Hematopoietic multipotent progenitor cell treated with erythropoietin and hydrocortisone succinate and interleukin-3 and kit ligand, for 4 days (in vitro differentiated cells): ENCODE measurements around the gene TSACC.
"Not testable (repeated sequence)": the region's sequence is repeated elsewhere in the genome, so short reads cannot be mapped to it uniquely, and the experiment has no call there.

ENCODE experiments used
- DNase-seq: peaks from one replicate; pipeline ENCODE4 v3.0.0-alpha.2; 2015

TSACC gene

DNA sequence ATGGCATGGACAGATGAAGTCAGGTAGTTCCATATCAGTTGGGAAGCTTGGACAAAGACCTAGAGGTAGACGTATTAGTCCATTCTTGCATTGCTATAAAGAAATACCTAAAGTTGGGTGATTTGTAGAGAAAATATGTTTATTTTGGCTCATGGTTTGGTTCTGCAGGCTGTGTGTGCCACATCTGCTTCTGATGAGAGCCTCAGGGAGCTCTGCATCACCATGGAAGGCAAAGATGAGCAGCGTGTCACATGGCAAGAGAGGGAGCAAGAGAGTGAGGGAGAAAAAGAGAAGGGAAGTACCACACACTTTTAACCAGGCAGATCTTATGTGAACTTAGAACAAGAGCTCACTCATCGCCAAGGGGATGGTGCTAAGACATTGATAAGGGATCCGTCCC lies 9.0 kb downstream of the TSACC start:
- DNase-seq: no peak

DNA sequence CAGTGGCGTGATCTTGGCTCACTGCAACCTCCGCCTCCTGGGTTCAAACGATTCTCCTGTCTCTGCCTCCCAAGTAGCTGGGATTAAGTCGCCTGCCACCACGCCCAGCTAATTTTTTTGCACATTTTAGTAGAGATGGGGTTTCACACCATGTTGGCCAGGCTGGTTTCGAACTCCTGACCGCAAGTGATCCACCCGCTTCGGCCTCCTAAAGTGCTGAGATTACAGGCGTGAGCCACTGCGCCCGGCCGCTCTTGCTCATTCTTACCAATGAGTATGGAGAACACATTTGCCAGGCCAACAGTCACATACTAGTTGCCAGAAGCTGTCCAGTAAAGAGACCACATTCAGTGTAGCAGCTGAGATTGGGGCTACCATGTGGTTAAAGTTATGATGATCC lies 14.2 kb downstream of the TSACC start:
- not testable (repeated sequence) for DNase-seq

DNA sequence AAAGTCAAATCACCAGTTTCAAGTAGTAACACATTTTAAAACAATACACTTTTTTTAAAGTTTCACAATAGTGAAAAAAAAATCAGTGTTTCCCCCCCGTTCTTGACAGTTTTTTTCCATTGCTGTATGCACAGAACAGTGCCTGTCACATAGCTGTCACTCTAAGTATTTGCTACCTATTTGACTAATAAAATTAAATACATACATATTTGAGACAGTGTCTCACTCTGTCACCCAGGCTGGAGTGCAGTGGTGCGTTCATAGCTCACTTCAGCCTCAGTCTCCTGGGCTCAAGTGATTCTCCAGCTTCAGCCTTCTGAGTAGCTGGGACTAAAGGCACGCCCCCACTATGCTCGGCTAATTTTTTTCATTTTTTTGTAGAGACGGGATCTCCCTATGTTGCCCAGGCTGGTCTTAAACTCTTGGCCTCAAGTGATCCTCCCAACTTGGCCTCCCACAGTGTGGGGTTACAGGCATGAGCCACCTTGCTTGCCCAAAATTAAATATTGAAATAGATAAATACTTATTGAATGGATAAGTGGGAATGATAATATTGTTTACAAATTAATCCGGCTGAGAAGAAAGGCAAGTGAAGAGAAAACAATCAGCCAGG lies 18.0 kb downstream of the TSACC start:
- DNase-seq: no peak

DNA sequence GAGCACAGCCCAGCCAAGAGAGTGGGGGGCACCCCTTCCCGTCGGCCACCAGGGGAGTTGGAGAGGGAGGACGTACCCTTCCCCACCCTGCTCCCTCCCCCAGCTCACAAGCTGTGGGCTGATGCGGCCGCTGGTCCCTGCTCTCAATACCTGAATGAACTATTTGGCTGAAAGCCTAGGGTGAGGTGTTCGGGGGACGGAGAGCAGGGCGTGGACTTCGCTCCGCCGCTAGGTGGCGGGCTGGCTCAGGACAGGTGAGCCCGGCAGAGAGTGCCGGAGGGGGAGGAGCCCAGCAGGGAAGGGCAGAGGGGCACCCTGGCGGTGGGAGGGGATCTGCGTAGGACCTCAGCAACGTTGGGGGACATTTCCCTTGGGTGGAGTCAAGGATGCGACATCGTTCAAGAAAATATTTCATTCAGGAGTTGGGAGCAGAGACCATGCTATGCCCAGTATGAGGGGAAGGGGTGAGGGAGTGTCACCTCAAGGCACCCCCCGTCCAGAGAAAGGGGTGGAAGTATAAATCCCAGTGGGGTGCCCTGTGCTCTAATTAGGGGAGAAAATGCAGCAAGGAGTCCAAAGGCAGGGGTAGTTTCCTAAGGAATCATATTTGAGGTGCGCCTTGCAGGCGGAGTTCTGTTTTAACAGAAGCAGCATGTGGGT lies 18.7 kb downstream of the TSACC start:
- DNase-seq: peak; percentile 61

DNA sequence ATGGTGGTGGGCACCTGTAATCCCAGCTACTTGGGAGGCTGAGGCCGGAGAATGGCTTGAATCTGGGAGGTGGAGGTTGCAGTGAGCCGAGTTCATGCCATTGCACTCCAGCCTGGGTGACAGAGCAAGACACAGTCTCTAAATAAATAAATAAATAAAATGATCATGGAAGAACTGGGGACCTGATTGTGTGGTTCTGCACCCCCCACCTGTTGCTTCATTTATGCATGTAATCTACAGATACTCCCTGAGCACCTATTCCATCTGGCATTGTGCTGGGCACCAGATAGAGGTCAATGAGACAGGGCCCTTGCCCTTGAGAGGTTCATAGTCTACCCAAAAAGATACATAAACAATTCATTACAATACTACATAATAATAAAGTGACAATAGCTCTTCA lies 19.7 kb downstream of the TSACC start:
- no peak for DNase-seq

DNA sequence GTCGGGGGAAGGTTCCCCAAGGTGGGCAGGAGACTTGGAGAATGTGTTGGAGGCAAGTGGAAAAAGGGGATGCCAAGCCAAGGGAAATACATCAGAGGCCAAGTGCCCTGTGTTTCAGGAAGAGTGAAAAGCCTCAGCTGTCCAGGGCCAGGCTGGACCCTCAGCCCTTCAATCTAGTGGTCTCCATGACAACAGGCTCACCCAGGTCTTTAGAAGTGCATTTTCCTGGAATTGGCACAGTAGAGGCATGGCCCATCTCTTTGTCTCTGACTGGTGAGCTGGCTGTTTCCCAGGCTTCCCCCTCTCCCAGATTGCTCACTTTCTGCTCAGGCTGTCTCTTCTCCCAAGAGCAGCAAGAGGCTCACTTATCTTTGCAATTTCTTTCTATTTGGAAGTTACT lies 20.3 kb downstream of the TSACC start:
- DNase-seq: no peak

DNA sequence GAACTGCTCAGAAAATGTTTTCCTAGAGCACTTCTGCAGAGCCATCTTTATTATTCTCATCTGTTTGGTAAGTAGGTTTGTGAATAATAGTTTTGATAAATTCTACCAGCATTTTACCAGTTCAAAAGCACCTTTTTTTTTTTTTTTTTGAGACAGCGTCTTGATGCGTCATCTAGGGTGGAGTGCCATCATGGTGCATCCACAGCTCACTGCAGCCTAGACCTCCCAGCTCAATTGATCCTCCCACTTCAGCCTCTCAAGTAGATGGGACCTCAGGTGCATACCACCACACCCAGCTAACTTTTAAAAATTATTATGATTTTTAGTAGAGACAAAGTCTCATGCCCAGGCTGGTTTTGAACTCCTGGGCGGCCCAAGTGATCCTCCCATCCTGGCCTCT lies 20.9 kb downstream of the TSACC start:
- no peak for DNase-seq

DNA sequence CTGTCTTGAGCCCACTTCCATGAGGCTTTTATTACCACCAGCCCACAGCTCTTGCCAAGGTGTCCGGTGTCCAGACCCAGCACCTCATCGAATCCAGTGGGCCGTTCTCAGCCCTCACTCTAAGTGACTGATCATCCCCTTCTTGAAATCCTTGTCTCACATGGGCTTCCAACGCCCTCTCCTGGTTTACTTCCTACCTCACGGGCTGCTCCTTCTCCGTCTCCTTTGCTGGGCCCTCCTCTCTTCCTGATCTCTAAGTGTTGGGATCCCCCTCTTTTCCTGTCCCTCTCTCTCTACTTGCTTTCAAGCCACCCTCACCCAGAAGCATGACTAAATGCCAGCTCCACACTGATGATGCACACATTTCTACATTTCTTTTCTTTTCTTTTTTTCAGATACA lies 21.6 kb downstream of the TSACC start:
- DNase-seq: peak; percentile 26

DNA sequence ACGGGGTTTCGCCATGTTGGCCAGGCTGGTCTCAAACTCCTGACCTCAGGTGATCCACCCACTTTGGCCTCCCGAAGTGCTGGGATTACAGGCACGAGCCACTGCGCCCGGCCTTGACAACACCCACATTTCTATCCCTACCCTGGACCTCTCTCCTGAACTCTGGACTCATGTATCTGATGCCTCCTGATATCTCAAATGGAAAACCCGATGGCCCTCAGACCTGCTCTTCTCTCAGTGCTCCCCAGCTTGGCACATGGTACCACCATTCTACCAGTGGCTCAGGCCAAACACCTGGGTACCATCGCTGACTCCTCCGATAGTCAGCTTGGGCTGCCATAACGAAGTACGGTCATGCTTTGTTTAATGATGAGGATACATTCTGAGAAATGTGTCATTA lies 22.2 kb downstream of the TSACC start:
- no peak for DNase-seq

DNA sequence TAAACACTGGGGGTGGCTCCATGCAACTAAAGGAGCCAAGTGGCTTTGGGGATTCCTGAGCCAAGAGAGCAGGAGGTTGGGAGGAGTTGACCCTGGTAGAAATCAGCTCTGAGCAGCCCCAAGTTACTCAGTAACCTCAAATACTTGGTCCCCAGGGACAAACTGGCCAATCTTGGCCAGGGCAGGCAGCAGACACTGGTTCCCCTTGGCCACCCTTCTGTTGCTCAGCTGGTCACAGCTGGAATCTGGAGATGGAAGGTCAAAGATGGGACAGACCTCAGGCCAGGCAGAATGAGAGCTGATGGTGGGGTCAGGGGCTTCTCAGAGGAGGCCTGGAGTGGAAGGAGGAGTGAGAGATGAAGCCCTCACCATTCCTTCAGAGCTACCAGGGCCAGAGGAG lies 27.4 kb downstream of the TSACC start:
- no peak for DNase-seq

DNA sequence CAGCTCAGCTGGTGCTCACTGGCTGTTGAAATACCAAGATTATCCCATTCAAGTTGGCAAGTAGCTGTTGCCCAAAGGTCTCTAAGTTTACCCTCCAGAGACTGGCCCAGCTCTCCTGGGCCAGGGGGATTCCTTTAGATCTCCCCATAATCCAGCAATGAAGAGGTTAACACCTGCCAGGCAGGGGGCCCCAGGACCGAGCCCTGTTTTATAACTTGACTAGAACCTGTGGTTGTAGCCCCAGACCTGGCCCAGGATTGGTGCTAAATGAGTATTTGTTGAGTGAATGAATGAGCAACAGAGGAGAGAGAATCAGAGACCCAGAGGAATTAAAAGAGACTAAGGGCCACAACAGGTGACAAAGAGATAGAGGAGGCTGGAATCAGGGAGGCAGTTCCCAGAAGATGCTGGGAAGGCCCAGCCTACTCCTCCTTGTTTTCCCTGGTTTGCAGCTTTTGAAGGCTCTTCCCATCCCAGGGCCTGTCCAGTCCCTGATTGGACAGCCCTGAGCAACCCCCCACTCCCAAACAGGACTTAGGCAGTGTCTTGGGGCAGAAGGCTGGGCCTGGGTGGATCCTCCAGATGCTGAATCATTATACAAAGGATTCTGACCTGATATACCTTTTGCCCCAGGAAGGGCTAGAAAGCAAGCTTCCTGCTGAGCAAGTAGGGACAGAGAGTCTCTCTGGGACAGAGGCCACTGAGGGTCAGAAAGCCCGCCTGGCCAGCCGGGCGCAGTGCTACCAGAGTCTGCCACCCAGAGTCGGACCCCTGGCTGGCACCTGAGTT lies 28.2 kb downstream of the TSACC start:
- no peak for DNase-seq

DNA sequence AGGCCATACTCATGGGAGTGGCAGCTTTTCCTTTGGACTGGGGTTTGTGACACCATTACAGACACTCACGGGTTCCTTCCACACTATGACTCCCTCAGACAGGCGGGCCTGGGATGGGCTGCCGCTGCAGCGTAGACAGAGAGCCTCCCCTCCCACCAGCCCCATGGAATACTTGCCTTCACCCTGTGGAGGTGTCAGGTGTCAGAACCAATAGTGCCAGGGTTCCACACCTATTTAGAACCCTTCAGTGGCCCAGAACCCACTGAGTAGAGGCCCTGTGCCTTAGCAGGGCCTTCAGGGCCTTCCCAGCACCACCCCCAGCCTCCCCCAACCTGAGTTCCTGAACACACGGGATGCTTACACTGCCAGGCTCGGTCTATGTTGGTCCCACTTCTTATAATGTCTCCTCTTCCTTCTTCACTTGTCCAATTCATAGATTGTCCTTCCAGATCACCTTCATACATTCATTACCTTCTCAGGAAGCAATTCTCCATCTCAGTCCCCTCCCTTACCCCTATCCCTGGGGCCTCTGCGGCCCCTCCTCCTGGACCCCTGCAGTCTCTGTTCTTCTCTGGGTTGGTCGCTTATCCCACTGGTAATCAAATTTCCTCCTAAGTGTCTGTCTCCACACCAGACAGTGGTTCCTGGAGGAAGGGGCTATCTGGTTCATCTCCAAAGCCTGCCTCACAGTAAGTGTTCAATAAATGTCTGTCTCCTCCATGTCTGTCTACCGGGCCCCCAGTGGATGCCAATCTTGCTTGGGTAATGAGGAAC lies 29.2 kb downstream of the TSACC start:
- no peak for DNase-seq

DNA sequence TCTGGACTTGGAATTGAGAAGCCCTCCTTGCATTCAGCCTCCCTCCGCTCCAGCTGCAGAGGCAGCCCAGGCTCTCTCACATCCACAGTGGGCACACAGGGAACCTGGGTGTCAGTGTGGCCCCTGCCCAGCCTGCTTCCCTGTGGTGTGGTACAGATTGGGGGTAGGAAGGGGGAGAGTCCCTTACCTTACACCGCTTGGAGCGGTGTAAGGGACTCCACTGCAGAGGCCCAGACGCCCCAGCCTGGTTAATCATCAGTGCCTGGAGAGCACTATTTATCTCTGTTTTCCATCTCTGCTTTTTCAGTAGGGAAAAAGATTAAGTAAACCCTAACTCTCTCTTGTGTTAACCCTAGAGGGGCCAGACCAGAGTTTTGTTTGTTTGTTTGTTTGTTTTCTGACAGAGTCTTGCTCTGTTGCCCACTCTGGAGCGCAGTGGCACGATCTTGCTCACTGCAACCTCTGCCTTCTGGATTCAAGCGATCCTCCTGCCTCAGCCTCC lies 29.9 kb downstream of the TSACC start:
- DNase-seq: no peak

DNA sequence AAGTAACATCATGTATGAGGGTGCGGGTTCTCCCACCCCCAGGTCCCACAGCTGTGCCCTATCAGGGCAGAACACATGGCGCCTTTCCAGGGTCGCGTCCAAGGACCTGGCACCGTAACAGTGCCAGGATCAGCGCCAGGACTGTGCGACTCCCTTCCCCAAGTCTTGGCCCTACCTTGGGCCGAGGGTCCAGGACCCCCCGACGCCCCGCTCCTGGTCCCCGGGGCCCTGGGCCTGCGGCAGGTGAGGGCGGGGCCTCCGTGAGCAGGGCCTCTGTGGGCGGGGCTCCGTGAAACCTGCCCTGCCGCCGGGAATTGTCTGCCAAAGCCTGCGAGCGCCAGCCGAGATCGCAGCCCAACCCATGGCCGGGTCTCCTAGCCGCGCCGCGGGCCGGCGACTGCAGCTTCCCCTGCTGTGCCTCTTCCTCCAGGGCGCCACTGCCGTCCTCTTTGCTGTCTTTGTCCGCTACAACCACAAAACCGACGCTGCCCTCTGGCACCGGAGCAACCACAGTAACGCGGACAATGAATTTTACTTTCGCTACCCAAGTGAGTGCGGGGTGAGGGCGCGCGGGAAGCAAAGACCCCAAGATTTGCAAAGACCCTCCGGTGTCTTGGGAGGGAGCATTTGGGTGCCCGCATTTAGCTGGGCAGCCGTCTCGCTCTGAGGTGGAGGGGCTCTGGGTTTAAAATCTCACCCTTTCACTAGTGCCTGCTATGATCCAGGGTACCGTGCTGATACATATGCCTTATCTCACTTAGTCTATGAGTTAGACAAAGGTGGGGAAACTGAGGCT lies 30.8 kb downstream of the TSACC start, which contains the start of gene RHBG:
Gene RHBG (plus strand): TSS at position 323 of the 796 bp plus-strand sequence. CDS start 39 bp downstream, at position 362.
- DNase-seq: peak; percentile 65

DNA sequence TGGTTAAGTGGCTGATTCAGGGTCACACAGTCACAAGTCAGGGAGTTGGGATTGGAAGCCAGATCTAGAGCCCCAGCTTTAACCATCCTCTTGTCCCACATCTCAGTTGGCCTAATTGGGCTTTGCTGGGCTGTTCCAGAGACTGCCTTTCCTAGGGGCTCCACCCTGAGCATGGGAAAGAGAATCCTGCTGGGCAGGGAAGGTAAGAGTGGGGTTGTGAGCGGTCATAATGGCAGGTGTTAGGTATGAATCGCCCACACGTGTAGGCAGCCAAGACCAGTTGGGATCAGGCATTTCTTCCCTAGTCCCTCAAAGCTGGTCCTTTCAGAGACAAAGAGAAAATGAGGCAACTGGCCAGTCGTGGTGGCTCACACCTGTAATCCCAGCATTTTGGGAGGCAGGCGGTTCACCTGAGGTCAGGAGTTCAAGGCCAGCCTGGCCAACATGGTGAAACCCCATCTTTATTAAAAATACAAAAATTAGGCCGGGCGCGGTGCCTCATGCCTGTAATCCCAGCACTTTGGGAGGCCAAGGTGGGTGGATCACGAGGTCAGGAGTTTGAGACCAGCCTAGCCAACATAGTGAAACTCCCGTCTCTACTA lies 31.5 kb downstream of the TSACC start:
- not testable (repeated sequence) for DNase-seq

DNA sequence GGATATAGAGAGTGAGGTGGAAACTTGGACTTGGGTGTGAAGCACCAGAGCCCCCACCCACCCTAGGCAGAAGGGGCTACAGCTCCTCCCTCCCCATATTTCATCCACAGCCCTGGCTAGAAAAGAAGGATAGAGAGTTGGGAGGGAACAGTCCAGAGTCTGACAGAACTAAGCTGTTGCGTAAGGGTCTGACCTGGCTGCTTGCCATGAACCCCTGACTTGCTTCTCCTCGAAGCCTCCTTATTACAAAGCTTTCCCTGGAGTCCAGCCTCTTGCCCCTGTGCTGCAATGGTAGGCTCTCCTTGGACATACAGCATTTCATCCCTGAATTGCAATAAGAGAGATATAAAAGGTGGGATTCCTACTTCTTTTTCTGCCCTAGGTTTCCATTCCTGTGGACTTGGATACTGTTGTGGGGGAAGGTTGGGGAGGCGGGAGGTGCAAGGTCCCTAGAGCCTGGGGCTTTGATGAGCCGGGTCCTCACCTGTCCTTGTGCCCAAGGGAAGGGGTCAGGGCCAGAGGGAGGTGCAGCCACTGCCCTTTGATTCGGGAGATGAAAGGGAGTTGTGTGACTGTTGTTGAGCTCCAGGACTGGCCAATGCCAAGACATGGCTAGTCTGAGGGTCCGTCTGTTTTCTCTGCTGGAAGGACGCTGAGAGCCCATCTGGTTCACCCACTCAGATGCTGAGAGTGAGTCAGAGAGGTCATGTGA lies 33.4 kb downstream of the TSACC start:
- peak; percentile 66 for DNase-seq

DNA sequence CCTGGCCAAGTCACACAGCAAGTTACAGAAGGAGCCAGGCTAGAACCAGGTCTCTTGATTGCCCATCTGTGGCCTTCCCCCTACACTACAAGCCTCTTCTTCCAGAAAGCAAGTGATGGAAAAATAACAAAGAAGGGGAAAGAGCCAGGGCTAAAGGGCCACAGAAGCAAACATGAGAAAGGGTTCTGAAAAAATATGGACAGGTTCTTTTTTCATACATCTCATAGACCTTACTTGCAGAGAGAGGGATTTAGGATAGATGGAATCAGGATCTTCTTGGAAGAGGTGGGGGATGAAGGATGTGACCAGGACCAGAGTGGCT lies 33.9 kb downstream of the TSACC start:
- DNase-seq: no peak

DNA sequence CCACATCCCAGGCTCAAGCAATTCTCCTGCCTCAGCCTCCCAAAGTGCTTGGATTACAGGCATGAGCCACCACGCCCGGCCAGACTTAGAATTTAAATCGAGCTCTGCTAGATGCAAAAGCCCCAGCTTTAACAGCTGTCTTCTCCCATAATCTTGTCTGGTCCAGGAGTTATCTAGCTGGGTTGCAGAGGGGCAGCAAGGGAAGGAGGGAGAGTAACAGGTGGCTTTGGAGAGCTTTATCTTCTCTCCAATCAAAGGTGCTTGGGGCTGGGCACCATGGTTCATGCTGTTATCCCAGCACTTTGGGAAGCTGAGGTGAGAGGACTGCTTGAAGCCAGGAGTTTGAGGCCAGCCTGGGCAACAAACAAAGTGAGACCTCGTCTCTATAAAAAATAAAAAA lies 34.5 kb downstream of the TSACC start:
- no peak for DNase-seq

DNA sequence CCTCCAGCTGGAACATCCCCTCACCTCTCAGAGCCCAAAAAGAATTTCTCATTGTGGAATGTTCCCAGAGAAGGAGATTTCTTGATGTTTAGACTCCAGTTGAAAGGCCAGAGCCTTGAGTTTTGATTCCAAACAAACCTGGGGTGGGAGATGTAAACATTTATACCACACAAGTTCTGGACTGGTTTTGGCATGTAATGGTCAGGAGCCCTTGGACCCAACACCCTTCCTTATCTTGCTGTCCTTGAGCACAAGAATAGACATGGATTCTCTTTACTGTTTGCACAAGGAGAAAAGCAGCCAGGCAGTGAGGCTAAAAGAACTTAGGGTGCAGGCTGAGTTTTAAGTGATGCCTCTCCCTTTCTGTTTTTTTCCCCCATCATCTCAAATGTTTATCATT lies 35.2 kb downstream of the TSACC start:
- DNase-seq: no peak

DNA sequence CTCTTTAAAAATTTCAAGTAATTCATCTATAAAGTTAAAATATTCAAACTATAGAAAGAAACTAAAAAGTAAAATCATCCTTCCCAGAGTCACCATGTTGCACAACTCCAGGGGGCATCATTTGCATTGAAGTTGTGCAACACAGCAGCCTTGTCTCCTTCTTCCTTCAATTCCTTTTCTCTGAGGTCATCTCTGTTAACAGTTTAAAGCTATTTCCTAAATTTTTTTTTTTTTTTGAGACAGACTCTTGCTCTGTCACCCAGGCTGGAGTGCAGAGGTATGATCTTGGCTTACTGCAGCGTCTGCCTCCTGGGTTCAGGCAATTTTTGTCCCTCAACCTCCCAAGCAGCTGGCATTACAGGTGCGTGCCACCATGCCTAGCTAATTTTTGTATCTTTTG lies 37.8 kb downstream of the TSACC start:
- DNase-seq: peak; percentile 40
